Measurements from ENCODE around the gene ZNF316. TPM values are rescaled to one million over a fixed set of nuclear protein-coding genes. Genes with fewer than 3 reads are reported as not detected.

ZNF316 gene
- total RNA-seq, 1 donor = 14.1 TPM

GRCh38 chr7:6612819-6613218 is 24.3 kb upstream of the ZNF316 start:
- Histone ChIP-seq H3K4me2 (ENCODE audit: insufficient read depth, low read length) (no peak overlapping the region), H3K79me2 (ENCODE audit: insufficient read depth, low read length) (no peaks in the 10 kb centered on the region), H3K27me3 (ENCODE audit: insufficient read depth, low read length) (peaks cover 33% of the 10 kb centered on the region), H2AFZ (ENCODE audit: low read length) (no peak overlapping the region), H4K20me1 (ENCODE audit: insufficient read depth, low read length) (no peaks in the 10 kb centered on the region), H3K4me3 (ENCODE audit: insufficient read depth, low read length) (no peak overlapping the region), H3K27ac (ENCODE audit: low read depth, low read length) (no peak overlapping the region), H3K9me3 (ENCODE audit: low read depth, low read length) (no peaks in the 10 kb centered on the region), H3K36me3 (ENCODE audit: insufficient read depth, low read length) (peaks cover 6% of the 10 kb centered on the region), H3K4me1 (ENCODE audit: insufficient read depth, low read length) (no peaks in the 10 kb centered on the region)
- no peak for TF ChIP-seq CTCF (IDR thresholded peaks at IDR 0.05; ENCODE audit: extremely low read depth, low read depth, low read length)
- peak; percentile 44 for DNase-seq (ENCODE audit: insufficient read length, low spot score, missing footprints)

GRCh38 chr7:6613706-6614105 is 23.4 kb upstream of the ZNF316 start:
- H3K79me2 ChIP-seq (ENCODE audit: insufficient read depth, low read length) = no peaks in the 10 kb centered on the region
- H3K36me3 ChIP-seq (ENCODE audit: insufficient read depth, low read length) = no peaks in the 10 kb centered on the region
- H3K4me2 ChIP-seq (ENCODE audit: insufficient read depth, low read length) = no peak overlapping the region
- no peaks in the 10 kb centered on the region for H4K20me1 ChIP-seq (ENCODE audit: insufficient read depth, low read length)
- no peak overlapping the region for H3K27ac ChIP-seq (ENCODE audit: low read depth, low read length)
- peaks cover 33% of the 10 kb centered on the region for H3K27me3 ChIP-seq (ENCODE audit: insufficient read depth, low read length)
- H3K4me1 ChIP-seq (ENCODE audit: insufficient read depth, low read length) = no peaks in the 10 kb centered on the region
- H3K4me3 ChIP-seq (ENCODE audit: insufficient read depth, low read length) = no peak overlapping the region
- no peaks in the 10 kb centered on the region for H3K9me3 ChIP-seq (ENCODE audit: low read depth, low read length)
- H2AFZ ChIP-seq (ENCODE audit: low read length) = no peak overlapping the region
- DNase-seq (ENCODE audit: insufficient read length, low spot score, missing footprints) = no peak
- no peak for TF ChIP-seq CTCF (IDR thresholded peaks at IDR 0.05; ENCODE audit: extremely low read depth, low read depth, low read length)

- peaks cover 33% of the 10 kb centered on the region for H3K27me3 ChIP-seq (ENCODE audit: insufficient read depth, low read length)
- H4K20me1 ChIP-seq (ENCODE audit: insufficient read depth, low read length) = no peaks in the 10 kb centered on the region
- H2AFZ ChIP-seq (ENCODE audit: low read length) = no peak within 1 kb of the TSS
- no peak for TF ChIP-seq CTCF (IDR thresholded peaks at IDR 0.05; ENCODE audit: extremely low read depth, low read depth, low read length)
- H3K36me3 ChIP-seq (ENCODE audit: insufficient read depth, low read length) = no peaks in the 10 kb centered on the region
- no peak within 1 kb of the TSS for H3K27ac ChIP-seq (ENCODE audit: low read depth, low read length)
- H3K4me1 ChIP-seq (ENCODE audit: insufficient read depth, low read length) = no peaks in the 10 kb centered on the region
- H3K4me3 ChIP-seq (ENCODE audit: insufficient read depth, low read length) = peak within 1 kb of the TSS; percentile 37
- DNase-seq (ENCODE audit: insufficient read length, low spot score, missing footprints) = peak; percentile 88
- no peaks in the 10 kb centered on the region for H3K9me3 ChIP-seq (ENCODE audit: low read depth, low read length)
- H3K4me2 ChIP-seq (ENCODE audit: insufficient read depth, low read length) = no peak within 1 kb of the TSS
- H3K79me2 ChIP-seq (ENCODE audit: insufficient read depth, low read length) = no peaks in the 10 kb centered on the region
These were observed 22.0 kb upstream of the ZNF316 start, which contains the start of gene ZNF853 for GRCh38 chr7:6614953-6615722. ZNF853 (plus strand) TSS chr7:6615610; CDS start chr7:6616175, 565 bp downstream.

GRCh38 chr7:6615723-6616555 is 21.2 kb upstream of the ZNF316 start:
- no peaks in the 10 kb centered on the region for H3K4me1 ChIP-seq (ENCODE audit: insufficient read depth, low read length)
- H3K27ac ChIP-seq (ENCODE audit: low read depth, low read length) = no peak overlapping the region
- TF ChIP-seq CTCF (IDR thresholded peaks at IDR 0.05; ENCODE audit: extremely low read depth, low read depth, low read length) = no peak
- no peaks in the 10 kb centered on the region for H4K20me1 ChIP-seq (ENCODE audit: insufficient read depth, low read length)
- H2AFZ ChIP-seq (ENCODE audit: low read length) = no peak overlapping the region
- H3K79me2 ChIP-seq (ENCODE audit: insufficient read depth, low read length) = no peaks in the 10 kb centered on the region
- peak overlapping the region; percentile 37 for H3K4me3 ChIP-seq (ENCODE audit: insufficient read depth, low read length)
- H3K36me3 ChIP-seq (ENCODE audit: insufficient read depth, low read length) = no peaks in the 10 kb centered on the region
- DNase-seq (ENCODE audit: insufficient read length, low spot score, missing footprints) = peak; percentile 89
- peaks cover 33% of the 10 kb centered on the region for H3K27me3 ChIP-seq (ENCODE audit: insufficient read depth, low read length)
- H3K4me2 ChIP-seq (ENCODE audit: insufficient read depth, low read length) = no peak overlapping the region
- H3K9me3 ChIP-seq (ENCODE audit: low read depth, low read length) = no peaks in the 10 kb centered on the region
